Measurements from ENCODE around the gene PRPF6. TPM values are rescaled to one million over a fixed set of nuclear protein-coding genes. Genes with fewer than 3 reads are reported as not detected.

PRPF6 gene
- total and polyA plus RNA-seq, 2 of the 13 experiments (the other 11 are each of a cell fraction or from before 2014, with no cell fraction given), result 63.7 to 101 TPM

DNA sequence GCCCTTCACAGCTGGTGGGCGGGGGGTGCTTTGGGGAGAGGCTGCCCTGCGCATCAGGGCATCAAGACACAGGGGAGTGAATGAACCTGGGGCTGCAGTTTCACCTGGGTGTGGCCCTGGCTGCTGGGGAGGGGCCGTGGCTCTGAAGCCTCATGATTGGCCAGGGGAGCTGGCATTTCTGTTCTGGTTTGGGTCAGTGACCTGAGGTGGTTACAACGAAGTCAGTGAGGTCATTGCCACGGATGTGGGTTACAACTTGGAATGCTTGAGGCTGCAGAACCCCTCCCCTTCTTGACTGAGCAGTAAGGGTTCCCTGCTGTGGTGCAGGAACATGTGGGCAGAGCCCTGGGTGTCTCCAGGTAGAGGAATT lies 85.0 kb downstream of the PRPF6 start:
- Histone ChIP-seq H3K9ac (ENCODE audit: insufficient read depth, low read depth, low read length) (no peak overlapping the region), H3K9me3 (ENCODE audit: low read length) (no peaks in the 10 kb centered on the region), H2AFZ (ENCODE audit: low read length) (no peak overlapping the region), H3K4me3 (replicated peaks in 1 of 3; ENCODE audit: insufficient read depth in 1 of 3, low read depth in 2 of 3, low read length in 3 of 3) (peak overlapping the region in 1 of 3 experiments; percentile 98; a peak in 1 of 6 replicates), H4K20me1 (ENCODE audit: insufficient read depth, low read length) (peaks cover 4% of the 10 kb centered on the region; the same call in 1 of the 2 replicates), H3K4me1 (ENCODE audit: insufficient read depth, low read length) (peaks cover 56% of the 10 kb centered on the region), H3K4me2 (ENCODE audit: low read depth, low read length) (peak overlapping the region; percentile 95), H3K27me3 (ENCODE audit: control insufficient read depth in 1 of 2, insufficient read depth in 2 of 2, low read length in 2 of 2) (peaks cover 3 to 11% of the 10 kb centered on the region in 2 experiments; a peak in 2 of 5 replicates), H3K79me2 (ENCODE audit: insufficient read depth, low read length) (no peaks in the 10 kb centered on the region), H3K27ac (ENCODE audit: extremely low read length, insufficient read depth, low read length) (no peak overlapping the region), H3K36me3 (replicated peaks in 1 of 2; ENCODE audit: control insufficient read depth in 1 of 2, insufficient read depth in 2 of 2, low read length in 2 of 2) (no peaks in the 10 kb centered on the region)
- no TSS peak for BruUV-seq (replicated peaks)
- ATAC-seq (0 out of 3 replicates have a peak, but pooled peaks have one; percentile 0), DNase-seq (ENCODE audit: low spot score) (no peak), FAIRE-seq (peak; percentile 52)
- ChIA-PET POLR2A (interaction anchor here (0.6 to 3.7 kb wide), 7 partner anchors 10 to 327 kb away, joined by 3 to 34 read pairs (median 8); partner anchors contain the start of genes OPRL1, PRPF6, RGS19 and SLC2A4RG), CTCF (ENCODE audit: low intra/inter-chr PET ratio, low total read pairs) (no interaction called here)
- WGBS (ENCODE audit: low lambda C conversion rate), result 0% methylated on average over 3 of the region's 5 CpGs
- intact Hi-C loops (cut with micrococcal nuclease; ENCODE audit: unreplicated experiment) (loop anchor here (2.0 kb wide), 1 partner anchor 15 kb away; the partner anchor contains the start of gene OPRL1), in situ Hi-C loops (cut with HindIII; ENCODE audit: extremely low pct_ligation_motif_present, low pct_unique_long_range_greater_than_20kb) (no loop called here)
- TF ChIP-seq HNRNPH1 (optimal IDR thresholded peaks at IDR 0.05; ENCODE audit: low read depth, low read length), result no peak
- TF ChIP-seq, protein P1, sequence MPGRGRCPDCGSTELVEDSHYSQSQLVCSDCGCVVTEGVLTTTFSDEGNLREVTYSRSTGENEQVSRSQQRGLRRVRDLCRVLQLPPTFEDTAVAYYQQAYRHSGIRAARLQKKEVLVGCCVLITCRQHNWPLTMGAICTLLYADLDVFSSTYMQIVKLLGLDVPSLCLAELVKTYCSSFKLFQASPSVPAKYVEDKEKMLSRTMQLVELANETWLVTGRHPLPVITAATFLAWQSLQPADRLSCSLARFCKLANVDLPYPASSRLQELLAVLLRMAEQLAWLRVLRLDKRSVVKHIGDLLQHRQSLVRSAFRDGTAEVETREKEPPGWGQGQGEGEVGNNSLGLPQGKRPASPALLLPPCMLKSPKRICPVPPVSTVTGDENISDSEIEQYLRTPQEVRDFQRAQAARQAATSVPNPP (CRISPR knock-in tag; IDR thresholded peaks at IDR 0.05), result no peak
- TF ChIP-seq ZNF616 (CRISPR knock-in tag; IDR thresholded peaks at IDR 0.05; ENCODE audit: low read depth), result no peak
- no peak for TF ChIP-seq CHD2 (IDR thresholded peaks at IDR 0.05; ENCODE audit: low read depth, low read length)
- TF ChIP-seq ZNF549 (CRISPR knock-in tag; IDR thresholded peaks at IDR 0.05), result no peak
- no peak for TF ChIP-seq MEF2D (CRISPR knock-in tag; IDR thresholded peaks at IDR 0.05)
- no peak for TF ChIP-seq RELA (CRISPR knock-in tag; IDR thresholded peaks at IDR 0.05)
- no peak for TF ChIP-seq ZNF619 (CRISPR knock-in tag; IDR thresholded peaks at IDR 0.05)
- no peak for TF ChIP-seq ZBTB21 (CRISPR knock-in tag; IDR thresholded peaks at IDR 0.05)
- TF ChIP-seq, protein P2, sequence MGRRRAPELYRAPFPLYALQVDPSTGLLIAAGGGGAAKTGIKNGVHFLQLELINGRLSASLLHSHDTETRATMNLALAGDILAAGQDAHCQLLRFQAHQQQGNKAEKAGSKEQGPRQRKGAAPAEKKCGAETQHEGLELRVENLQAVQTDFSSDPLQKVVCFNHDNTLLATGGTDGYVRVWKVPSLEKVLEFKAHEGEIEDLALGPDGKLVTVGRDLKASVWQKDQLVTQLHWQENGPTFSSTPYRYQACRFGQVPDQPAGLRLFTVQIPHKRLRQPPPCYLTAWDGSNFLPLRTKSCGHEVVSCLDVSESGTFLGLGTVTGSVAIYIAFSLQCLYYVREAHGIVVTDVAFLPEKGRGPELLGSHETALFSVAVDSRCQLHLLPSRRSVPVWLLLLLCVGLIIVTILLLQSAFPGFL (CRISPR knock-in tag; IDR thresholded peaks at IDR 0.05), result no peak
- no peak for TF ChIP-seq ZNF639 (CRISPR knock-in tag; conservative IDR thresholded peaks at IDR 0.05)
- no peak for TF ChIP-seq SOX13 (IDR thresholded peaks at IDR 0.05)
- peak in 1 of 2 experiments; percentile 6; a peak in 1 of 4 replicates for TF ChIP-seq SOX13 (CRISPR knock-in tag; conservative IDR thresholded peaks at IDR 0.05 in 1 of 2, IDR thresholded peaks at IDR 0.05 in 1 of 2)
- TF ChIP-seq MATR3 (CRISPR knock-in tag; IDR thresholded peaks at IDR 0.05), result 0 out of 2 replicates have a peak, but pooled peaks have one; percentile 52
- no peak for TF ChIP-seq ZNF33A (CRISPR knock-in tag; IDR thresholded peaks at IDR 0.05; ENCODE audit: borderline replicate concordance)
- TF ChIP-seq TBP (CRISPR knock-in tag; IDR thresholded peaks at IDR 0.05), result no peak
- TF ChIP-seq, protein P3, sequence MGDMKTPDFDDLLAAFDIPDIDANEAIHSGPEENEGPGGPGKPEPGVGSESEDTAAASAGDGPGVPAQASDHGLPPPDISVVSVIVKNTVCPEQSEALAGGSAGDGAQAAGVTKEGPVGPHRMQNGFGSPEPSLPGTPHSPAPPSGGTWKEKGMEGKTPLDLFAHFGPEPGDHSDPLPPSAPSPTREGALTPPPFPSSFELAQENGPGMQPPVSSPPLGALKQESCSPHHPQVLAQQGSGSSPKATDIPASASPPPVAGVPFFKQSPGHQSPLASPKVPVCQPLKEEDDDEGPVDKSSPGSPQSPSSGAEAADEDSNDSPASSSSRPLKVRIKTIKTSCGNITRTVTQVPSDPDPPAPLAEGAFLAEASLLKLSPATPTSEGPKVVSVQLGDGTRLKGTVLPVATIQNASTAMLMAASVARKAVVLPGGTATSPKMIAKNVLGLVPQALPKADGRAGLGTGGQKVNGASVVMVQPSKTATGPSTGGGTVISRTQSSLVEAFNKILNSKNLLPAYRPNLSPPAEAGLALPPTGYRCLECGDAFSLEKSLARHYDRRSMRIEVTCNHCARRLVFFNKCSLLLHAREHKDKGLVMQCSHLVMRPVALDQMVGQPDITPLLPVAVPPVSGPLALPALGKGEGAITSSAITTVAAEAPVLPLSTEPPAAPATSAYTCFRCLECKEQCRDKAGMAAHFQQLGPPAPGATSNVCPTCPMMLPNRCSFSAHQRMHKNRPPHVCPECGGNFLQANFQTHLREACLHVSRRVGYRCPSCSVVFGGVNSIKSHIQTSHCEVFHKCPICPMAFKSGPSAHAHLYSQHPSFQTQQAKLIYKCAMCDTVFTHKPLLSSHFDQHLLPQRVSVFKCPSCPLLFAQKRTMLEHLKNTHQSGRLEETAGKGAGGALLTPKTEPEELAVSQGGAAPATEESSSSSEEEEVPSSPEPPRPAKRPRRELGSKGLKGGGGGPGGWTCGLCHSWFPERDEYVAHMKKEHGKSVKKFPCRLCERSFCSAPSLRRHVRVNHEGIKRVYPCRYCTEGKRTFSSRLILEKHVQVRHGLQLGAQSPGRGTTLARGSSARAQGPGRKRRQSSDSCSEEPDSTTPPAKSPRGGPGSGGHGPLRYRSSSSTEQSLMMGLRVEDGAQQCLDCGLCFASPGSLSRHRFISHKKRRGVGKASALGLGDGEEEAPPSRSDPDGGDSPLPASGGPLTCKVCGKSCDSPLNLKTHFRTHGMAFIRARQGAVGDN (CRISPR knock-in tag; IDR thresholded peaks at IDR 0.05), result no peak
- TF ChIP-seq ZNF598 (CRISPR knock-in tag; IDR thresholded peaks at IDR 0.05; ENCODE audit: borderline replicate concordance), result 0 out of 2 replicates have a peak, but pooled peaks have one; percentile 15
- TF ChIP-seq RARA (CRISPR knock-in tag; IDR thresholded peaks at IDR 0.05), result 0 out of 2 replicates have a peak, but pooled peaks have one; percentile 14

Data from HepG2 (cell line).